Osteoblast (primary cell): ENCODE results near the gene ITPR1. TPM values are rescaled to one million over a fixed set of nuclear protein-coding genes. Genes with fewer than 3 reads are reported as not detected.

ENCODE experiments used
- DNase-seq: peaks from one replicate; pipeline ENCODE4 v3.0.0; 2011; ENCODE audit warnings: low spot score, mixed read lengths; ENCODE audit not compliant: insufficient read length; ENCODE audit errors: missing footprints
- H2AFZ ChIP-seq: 2 replicates; pipeline ENCODE4 v1.6.0; 2011; ENCODE audit warnings: mild to moderate bottlenecking, low read length
- H3K27ac ChIP-seq: 2 replicates; pipeline ENCODE4 v1.5.1; 2011; ENCODE audit warnings: mild to moderate bottlenecking, low read depth, low read length, moderate library complexity
- H3K27me3 ChIP-seq: 2 replicates; pipeline ENCODE4 v1.6.0; 2012; ENCODE audit warnings: mild to moderate bottlenecking, control low read depth, inconsistent platforms, low read length, moderate library complexity; ENCODE audit not compliant: insufficient read depth
- H3K36me3 ChIP-seq: 2 replicates; pipeline ENCODE4 v1.5.1; 2011; ENCODE audit warnings: mild to moderate bottlenecking, low read length, control low read depth, moderate library complexity; ENCODE audit not compliant: insufficient read depth
- H3K4me1 ChIP-seq: 2 replicates; pipeline ENCODE4 v1.5.1; 2011; ENCODE audit warnings: mild to moderate bottlenecking, low read length, control low read depth, moderate library complexity; ENCODE audit not compliant: insufficient read depth
- H3K4me2 ChIP-seq: 2 replicates; pipeline ENCODE4 v1.6.0; 2011; ENCODE audit warnings: mild to moderate bottlenecking, low read length; ENCODE audit not compliant: insufficient read depth
- H3K4me3 ChIP-seq: fragments of 200-600 bp; sonication (generic); 3 replicates; pipeline ENCODE4 v1.5.1; 2012; ENCODE audit warnings: mild to moderate bottlenecking, low read length, inconsistent platforms; ENCODE audit not compliant: insufficient read depth
- H3K79me2 ChIP-seq: 2 replicates; pipeline ENCODE4 v1.6.0; 2012; ENCODE audit warnings: mild to moderate bottlenecking, low read length, control low read depth, inconsistent platforms; ENCODE audit not compliant: insufficient read depth
- H3K9me3 ChIP-seq: 2 replicates; pipeline ENCODE4 v1.5.1; 2011; ENCODE audit warnings: low read depth, low read length, control low read depth
- H4K20me1 ChIP-seq: 2 replicates; pipeline ENCODE4 v1.6.0; 2012; ENCODE audit warnings: mild to moderate bottlenecking, low read length, control low read depth; ENCODE audit not compliant: insufficient read depth
- CTCF ChIP-seq: IDR thresholded peaks from 2 replicates; pipeline ENCODE4 v1.5.1; 2011; ENCODE audit warnings: mild to moderate bottlenecking, low read depth, low read length, moderate library complexity; ENCODE audit errors: extremely low read depth
- total RNA-seq: library from RNA; depleted of rRNA; stranded (reverse); fragments of >200 nt; gene quantifications from 2 replicates; pipeline ENCODE4 v1.2.3, GENCODE V29; 2012

Gene ITPR1
- total RNA-seq, 1 donor = 16.6 TPM

- no peak for TF ChIP-seq CTCF
- no peaks in the 10 kb centered on the region for H3K9me3 ChIP-seq
- H3K4me1 ChIP-seq = no peaks in the 10 kb centered on the region
- no peak overlapping the region for H2AFZ ChIP-seq
- H3K4me3 ChIP-seq = no peak overlapping the region
- H3K27ac ChIP-seq = no peak overlapping the region
- no peak for DNase-seq
- H3K79me2 ChIP-seq = no peaks in the 10 kb centered on the region
- no peak overlapping the region for H3K4me2 ChIP-seq
- no peaks in the 10 kb centered on the region for H3K36me3 ChIP-seq
- no peaks in the 10 kb centered on the region for H3K27me3 ChIP-seq
- H4K20me1 ChIP-seq = no peaks in the 10 kb centered on the region
These were observed 273.1 kb downstream of the ITPR1 start for GRCh38 chr3:4766263-4766662.

GRCh38 chr3:4766716-4767499 is 273.8 kb downstream of the ITPR1 start:
- H3K27ac ChIP-seq = no peak overlapping the region
- H3K4me3 ChIP-seq = no peak overlapping the region
- no peaks in the 10 kb centered on the region for H4K20me1 ChIP-seq
- H3K9me3 ChIP-seq = no peaks in the 10 kb centered on the region
- no peaks in the 10 kb centered on the region for H3K79me2 ChIP-seq
- no peaks in the 10 kb centered on the region for H3K36me3 ChIP-seq
- TF ChIP-seq CTCF = no peak
- no peaks in the 10 kb centered on the region for H3K27me3 ChIP-seq
- DNase-seq = peak; percentile 71
- H3K4me2 ChIP-seq = no peak overlapping the region
- no peak overlapping the region for H2AFZ ChIP-seq
- peaks cover 1% of the 10 kb centered on the region for H3K4me1 ChIP-seq

GRCh38 chr3:4768021-4768420 is 274.9 kb downstream of the ITPR1 start:
- H3K9me3 ChIP-seq = no peaks in the 10 kb centered on the region
- peaks cover 9% of the 10 kb centered on the region for H3K4me1 ChIP-seq
- no peaks in the 10 kb centered on the region for H4K20me1 ChIP-seq
- H3K27me3 ChIP-seq = no peaks in the 10 kb centered on the region
- H2AFZ ChIP-seq = no peak overlapping the region
- H3K36me3 ChIP-seq = no peaks in the 10 kb centered on the region
- DNase-seq = no peak
- no peak overlapping the region for H3K4me2 ChIP-seq
- no peak overlapping the region for H3K27ac ChIP-seq
- H3K79me2 ChIP-seq = no peaks in the 10 kb centered on the region
- H3K4me3 ChIP-seq = no peak overlapping the region
- no peak for TF ChIP-seq CTCF

DNA sequence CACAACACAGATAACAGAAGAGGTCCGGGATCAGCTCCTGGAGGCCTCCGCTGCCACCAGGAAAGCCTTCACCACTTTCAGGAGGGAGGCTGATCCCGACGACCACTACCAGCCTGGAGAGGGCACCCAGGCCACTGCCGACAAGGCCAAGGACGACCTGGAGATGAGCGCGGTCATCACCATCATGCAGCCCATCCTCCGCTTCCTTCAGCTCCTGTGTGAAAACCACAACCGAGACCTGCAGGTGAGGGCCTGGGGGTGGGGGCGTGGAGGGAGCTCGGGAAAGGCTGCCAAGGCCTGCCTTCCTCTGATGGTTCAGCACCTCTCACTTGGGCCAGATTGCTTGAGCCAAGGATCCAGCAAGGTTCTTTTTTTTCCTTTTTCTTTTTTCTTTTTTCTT is 275.4 kb downstream of the ITPR1 start:
- H3K4me1 ChIP-seq = peaks cover 9% of the 10 kb centered on the region
- no peaks in the 10 kb centered on the region for H3K36me3 ChIP-seq
- H3K79me2 ChIP-seq = no peaks in the 10 kb centered on the region
- H3K27me3 ChIP-seq = no peaks in the 10 kb centered on the region
- no peaks in the 10 kb centered on the region for H3K9me3 ChIP-seq
- H2AFZ ChIP-seq = no peak overlapping the region
- H3K4me2 ChIP-seq = no peak overlapping the region
- no peak for DNase-seq
- H3K27ac ChIP-seq = no peak overlapping the region
- H3K4me3 ChIP-seq = no peak overlapping the region
- no peak for TF ChIP-seq CTCF
- H4K20me1 ChIP-seq = no peaks in the 10 kb centered on the region
